Liver (tissue), 9 donors: Measurements from ENCODE around the gene DLGAP4. TPM values are rescaled to one million over a fixed set of nuclear protein-coding genes. Genes with fewer than 3 reads are reported as not detected.

Experiments
- DNase-seq: peaks from one replicate; pipeline ENCODE4 v3.0.0-alpha.2; 2017; ENCODE audit warnings: low spot score
- H3K27ac ChIP-seq, 2 donors: one replicate each; pipeline ENCODE4 v1.7.0; 2013; ENCODE audit warnings: inconsistent platforms in 2 of 2, low read length in 2 of 2, control low read depth in 1 of 2, low read depth in 1 of 2, mild to moderate bottlenecking in 1 of 2
- H3K27me3 ChIP-seq, 4 donors: one replicate each; pipeline versions ENCODE4 v1.6.1 to v1.7.0; 2013; ENCODE audit warnings: low read length in 3 of 4, inconsistent platforms in 1 of 4, mild to moderate bottlenecking in 1 of 4, moderate library complexity in 1 of 4; ENCODE audit not compliant: control insufficient read depth in 4 of 4, insufficient read depth in 4 of 4
- H3K36me3 ChIP-seq, 4 donors: one replicate each; pipeline versions ENCODE4 v1.6.1 to v1.7.0; 2013; ENCODE audit warnings: low read length in 3 of 4, mild to moderate bottlenecking in 3 of 4, low read depth in 1 of 4, moderate library complexity in 1 of 4; ENCODE audit not compliant: control insufficient read depth in 4 of 4, insufficient read depth in 3 of 4
- H3K4me1 ChIP-seq, 4 donors: one replicate each; pipeline versions ENCODE4 v1.6.1 to v1.7.0; 2013; ENCODE audit warnings: low read length in 3 of 4, mild to moderate bottlenecking in 3 of 4, moderate library complexity in 1 of 4; ENCODE audit not compliant: control insufficient read depth in 4 of 4, insufficient read depth in 4 of 4
- H3K4me3 ChIP-seq, 3 donors: one replicate each; pipeline versions ENCODE4 v1.6.1 to v1.7.0; 2013; ENCODE audit warnings: low read length in 3 of 3, control low read depth in 1 of 3, low read depth in 1 of 3, mild to moderate bottlenecking in 1 of 3
- H3K9ac ChIP-seq, 2 donors: one replicate each; pipeline ENCODE4 v1.7.0; 2013; ENCODE audit warnings: low read length in 2 of 2, mild to moderate bottlenecking in 2 of 2, moderate library complexity in 2 of 2, control low read depth in 1 of 2, low read depth in 1 of 2
- H3K9me3 ChIP-seq, 4 donors: one replicate each; pipeline versions ENCODE4 v1.6.1 to v1.7.0; 2013; ENCODE audit warnings: low read length in 3 of 4; ENCODE audit not compliant: control insufficient read depth in 4 of 4
- EGR1 ChIP-seq, 2 donors: IDR thresholded peaks; 2 replicates each; pipeline ENCODE4 v1.6.1; 2016 to 2018; ENCODE audit warnings: antibody characterized with exemption in 2 of 2, low read depth in 2 of 2
- FOXA1 ChIP-seq: IDR thresholded peaks from 2 replicates; pipeline ENCODE4 v1.6.1; 2016; ENCODE audit warnings: antibody characterized with exemption
- FOXA2 ChIP-seq: IDR thresholded peaks from 2 replicates; pipeline ENCODE4 v1.6.1; 2016; ENCODE audit warnings: antibody characterized with exemption
- GABPA ChIP-seq, 2 donors: IDR thresholded peaks in 1 of 2; conservative IDR thresholded peaks in 1 of 2; 2 replicates each; pipeline ENCODE4 v1.6.1; 2016; ENCODE audit warnings: antibody characterized with exemption in 2 of 2, mild to moderate bottlenecking in 1 of 2, moderate library complexity in 1 of 2
- HNF4A ChIP-seq, 2 donors: conservative IDR thresholded peaks; 2 replicates each; pipeline ENCODE4 v1.6.1; 2016; ENCODE audit warnings: antibody characterized with exemption in 2 of 2, mild to moderate bottlenecking in 2 of 2
- HNF4G ChIP-seq: IDR thresholded peaks from 2 replicates; pipeline ENCODE4 v1.6.1; 2016; ENCODE audit warnings: antibody characterized with exemption
- JUND ChIP-seq, 2 donors: IDR thresholded peaks; 2 replicates each; pipeline ENCODE4 v1.6.1; 2016; ENCODE audit warnings: antibody characterized with exemption in 2 of 2
- RAD21 ChIP-seq, 2 donors: IDR thresholded peaks; 2 replicates each; pipeline ENCODE4 v1.6.1; 2016; ENCODE audit warnings: antibody characterized with exemption in 2 of 2, mild to moderate bottlenecking in 2 of 2
- RXRA ChIP-seq, 2 donors: IDR thresholded peaks; 2 replicates each; pipeline ENCODE4 v1.6.1; 2017 to 2018; ENCODE audit warnings: antibody characterized with exemption in 2 of 2, mild to moderate bottlenecking in 1 of 2
- SP1 ChIP-seq: IDR thresholded peaks from 2 replicates; pipeline ENCODE4 v1.6.1; 2018; ENCODE audit warnings: antibody characterized with exemption, mild to moderate bottlenecking
- TAF1 ChIP-seq: conservative IDR thresholded peaks from 2 replicates; pipeline ENCODE4 v1.6.1; 2016; ENCODE audit warnings: antibody characterized with exemption, mild to moderate bottlenecking
- YY1 ChIP-seq: IDR thresholded peaks from 2 replicates; pipeline ENCODE4 v1.6.1; 2016; ENCODE audit warnings: antibody characterized with exemption, mild to moderate bottlenecking
- WGBS: extraction: QIAGEN DNeasy Blood & Tissue Kit; methylation state at CpG from one replicate; pipeline ENCODE4 v1.1.7; 2013; 5-methylcytosine and 5-hydroxymethylcytosine counted together
- polyA plus RNA-seq, 2 donors: library from polyadenylated mRNA; stranded (reverse) in 1 of 2; unstranded in 1 of 2; fragments of 200-250 nt in 1 of 2; fragments of >200 nt in 1 of 2; fragmentation: Nextera tagmentation in 1 of 2; extraction: Ambion mirVana in 1 of 2; gene quantifications; one replicate each; pipeline versions ENCODE4 v1.2.1 to v1.2.3, GENCODE V29; 2013 to 2015
- total RNA-seq, 2 donors: library from RNA; depleted of rRNA; stranded (reverse); fragments of >200 nt; gene quantifications; one replicate each; pipeline ENCODE4 v1.2.3, GENCODE V29; 2014
- TF ChIP-seq, protein P1 (sequence below): IDR thresholded peaks from 2 replicates; pipeline ENCODE4 v1.6.1; 2016; ENCODE audit warnings: antibody characterized with exemption
- TF ChIP-seq, protein P2 (sequence below): IDR thresholded peaks from 2 replicates; pipeline ENCODE4 v1.6.1; 2016; ENCODE audit warnings: antibody characterized with exemption
- TF ChIP-seq, protein P3 (sequence below): fragments of 150-350 bp; IDR thresholded peaks from 2 replicates; pipeline ENCODE4 v1.5.1; 2017; ENCODE audit warnings: improper control_type of control experiment, low read depth, low read length; ENCODE audit not compliant: missing input control
- donor health status: healthy.
- donor health status: healthy.
- donor health status: healthy.
- donor health status: healthy.
- donor health status: healthy.

DLGAP4 gene
- total and polyA plus RNA-seq, 4 donors, result 2.9 to 18.7 (median 11.2) TPM

DNA sequence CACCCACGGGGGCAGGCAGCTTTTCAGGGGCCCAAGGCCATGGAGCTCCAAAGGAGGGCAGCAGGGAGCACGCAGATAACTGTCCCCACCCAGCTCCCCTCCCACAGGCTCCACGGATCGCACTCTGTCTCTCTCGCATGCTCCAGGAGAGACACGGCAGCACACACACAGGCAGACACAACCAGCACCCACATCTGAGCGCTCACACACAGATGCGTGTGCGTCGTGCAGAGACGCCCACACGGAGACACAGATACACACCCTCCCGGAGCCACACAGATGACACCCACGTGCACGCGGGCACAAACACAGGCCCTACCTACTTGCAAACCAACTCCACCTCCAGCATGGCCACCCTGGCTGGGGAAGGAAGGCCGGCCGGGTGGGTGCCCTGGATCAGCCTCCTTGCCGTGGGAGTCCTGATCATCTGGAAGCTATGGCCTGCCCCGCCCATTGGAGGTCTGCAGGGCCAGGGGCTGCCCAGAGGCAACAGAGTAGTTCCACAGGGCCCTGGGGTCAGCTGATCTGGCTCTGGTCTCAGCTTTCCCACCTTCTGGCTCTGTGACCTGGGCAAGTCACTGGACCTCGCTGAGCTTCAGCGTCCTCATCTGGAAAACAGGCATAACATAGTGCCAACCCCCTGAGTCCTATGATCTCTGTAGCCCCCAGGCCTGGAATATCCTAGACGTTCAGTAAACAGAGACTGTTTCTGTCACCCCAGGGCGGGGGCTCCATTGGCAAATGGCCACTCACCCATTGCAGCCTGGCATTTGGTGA, 38.3 kb upstream of the DLGAP4 start:
- DNase-seq, result no peak
- H3K9ac ChIP-seq, result no peak overlapping the region

DNA sequence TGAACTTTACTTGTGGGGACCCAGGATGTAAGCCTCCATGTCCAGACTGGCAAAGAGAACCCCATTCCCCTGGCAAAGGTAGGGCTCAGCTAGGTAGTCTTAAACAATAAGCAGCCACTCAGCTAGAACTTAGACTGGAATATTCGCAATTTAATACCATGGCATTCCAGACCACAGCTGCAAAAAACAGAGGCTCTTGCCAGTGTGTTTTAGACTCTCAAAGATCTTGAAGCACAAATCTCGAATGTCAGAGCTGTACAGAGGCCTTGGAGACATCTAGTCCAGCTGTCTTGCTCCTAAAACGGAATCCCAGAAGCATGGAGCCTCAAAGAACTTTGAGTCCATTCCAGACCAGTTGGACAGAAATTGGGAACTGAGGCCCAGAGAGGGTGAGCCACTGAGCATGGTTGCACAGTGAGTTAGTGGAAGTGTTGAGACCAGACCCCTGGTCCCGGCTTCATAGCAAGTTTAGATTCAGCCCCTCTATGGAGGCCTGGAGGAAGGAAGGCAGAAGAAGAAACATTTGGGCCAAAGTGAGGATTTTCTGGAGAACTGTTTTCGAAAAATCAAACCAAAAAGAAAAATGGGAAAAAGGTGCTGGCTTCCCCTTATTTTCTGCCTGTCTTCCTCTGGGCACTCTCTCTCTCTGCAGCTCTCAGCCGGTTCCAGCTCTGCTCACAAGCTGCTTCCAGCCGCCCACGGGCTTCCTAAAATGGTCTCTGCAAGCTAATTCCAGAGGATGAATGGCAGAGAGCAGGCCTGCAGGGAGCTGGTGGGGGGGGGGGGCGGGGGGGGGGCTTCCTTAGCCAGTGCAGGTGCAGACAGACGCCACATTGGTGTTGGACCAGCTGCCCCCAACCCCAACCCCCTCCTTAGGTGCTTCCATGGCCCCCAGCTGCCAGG, 37.4 kb upstream of the DLGAP4 start:
- Histone ChIP-seq H3K27ac (no peak overlapping the region), H3K9ac (no peak overlapping the region), H3K36me3 (no peaks in the 10 kb centered on the region), H3K4me1 (no peaks in the 10 kb centered on the region), H3K9me3 (no peaks in the 10 kb centered on the region), H3K4me3 (no peak overlapping the region), H3K27me3 (no peaks in the 10 kb centered on the region)
- DNase-seq, result no peak
- TF ChIP-seq TAF1, result no peak
- TF ChIP-seq RAD21 (IDR thresholded peaks at IDR 0.05), result no peak
- TF ChIP-seq SP1, result no peak
- TF ChIP-seq YY1, result no peak
- no peak for TF ChIP-seq HNF4G
- TF ChIP-seq RXRA (IDR thresholded peaks at IDR 0.05), result no peak
- no peak for TF ChIP-seq EGR1 (IDR thresholded peaks at IDR 0.05; ENCODE audit: low read depth in 2 of 2)
- TF ChIP-seq, protein P1, sequence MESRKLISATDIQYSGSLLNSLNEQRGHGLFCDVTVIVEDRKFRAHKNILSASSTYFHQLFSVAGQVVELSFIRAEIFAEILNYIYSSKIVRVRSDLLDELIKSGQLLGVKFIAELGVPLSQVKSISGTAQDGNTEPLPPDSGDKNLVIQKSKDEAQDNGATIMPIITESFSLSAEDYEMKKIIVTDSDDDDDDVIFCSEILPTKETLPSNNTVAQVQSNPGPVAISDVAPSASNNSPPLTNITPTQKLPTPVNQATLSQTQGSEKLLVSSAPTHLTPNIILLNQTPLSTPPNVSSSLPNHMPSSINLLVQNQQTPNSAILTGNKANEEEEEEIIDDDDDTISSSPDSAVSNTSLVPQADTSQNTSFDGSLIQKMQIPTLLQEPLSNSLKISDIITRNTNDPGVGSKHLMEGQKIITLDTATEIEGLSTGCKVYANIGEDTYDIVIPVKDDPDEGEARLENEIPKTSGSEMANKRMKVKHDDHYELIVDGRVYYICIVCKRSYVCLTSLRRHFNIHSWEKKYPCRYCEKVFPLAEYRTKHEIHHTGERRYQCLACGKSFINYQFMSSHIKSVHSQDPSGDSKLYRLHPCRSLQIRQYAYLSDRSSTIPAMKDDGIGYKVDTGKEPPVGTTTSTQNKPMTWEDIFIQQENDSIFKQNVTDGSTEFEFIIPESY, result no peak
- no peak for TF ChIP-seq FOXA1
- TF ChIP-seq, protein P2, sequence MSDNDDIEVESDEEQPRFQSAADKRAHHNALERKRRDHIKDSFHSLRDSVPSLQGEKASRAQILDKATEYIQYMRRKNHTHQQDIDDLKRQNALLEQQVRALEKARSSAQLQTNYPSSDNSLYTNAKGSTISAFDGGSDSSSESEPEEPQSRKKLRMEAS, result no peak
- TF ChIP-seq GABPA (IDR thresholded peaks at IDR 0.05 in 1 of 2, conservative IDR thresholded peaks at IDR 0.05 in 1 of 2), result no peak
- no peak for TF ChIP-seq HNF4A (conservative IDR thresholded peaks at IDR 0.05)
- TF ChIP-seq, protein P3, sequence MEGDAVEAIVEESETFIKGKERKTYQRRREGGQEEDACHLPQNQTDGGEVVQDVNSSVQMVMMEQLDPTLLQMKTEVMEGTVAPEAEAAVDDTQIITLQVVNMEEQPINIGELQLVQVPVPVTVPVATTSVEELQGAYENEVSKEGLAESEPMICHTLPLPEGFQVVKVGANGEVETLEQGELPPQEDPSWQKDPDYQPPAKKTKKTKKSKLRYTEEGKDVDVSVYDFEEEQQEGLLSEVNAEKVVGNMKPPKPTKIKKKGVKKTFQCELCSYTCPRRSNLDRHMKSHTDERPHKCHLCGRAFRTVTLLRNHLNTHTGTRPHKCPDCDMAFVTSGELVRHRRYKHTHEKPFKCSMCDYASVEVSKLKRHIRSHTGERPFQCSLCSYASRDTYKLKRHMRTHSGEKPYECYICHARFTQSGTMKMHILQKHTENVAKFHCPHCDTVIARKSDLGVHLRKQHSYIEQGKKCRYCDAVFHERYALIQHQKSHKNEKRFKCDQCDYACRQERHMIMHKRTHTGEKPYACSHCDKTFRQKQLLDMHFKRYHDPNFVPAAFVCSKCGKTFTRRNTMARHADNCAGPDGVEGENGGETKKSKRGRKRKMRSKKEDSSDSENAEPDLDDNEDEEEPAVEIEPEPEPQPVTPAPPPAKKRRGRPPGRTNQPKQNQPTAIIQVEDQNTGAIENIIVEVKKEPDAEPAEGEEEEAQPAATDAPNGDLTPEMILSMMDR, result no peak
- WGBS, result 73% methylated on average over 10 of the region's 10 CpGs

More for the DNA sequence above, 38.3 kb upstream of the DLGAP4 start:
- Histone ChIP-seq H3K36me3 (no peaks in the 10 kb centered on the region), H3K27ac (no peak overlapping the region), H3K4me1 (no peaks in the 10 kb centered on the region), H3K4me3 (no peak overlapping the region), H3K27me3 (no peaks in the 10 kb centered on the region), H3K9me3 (no peaks in the 10 kb centered on the region)
- TF ChIP-seq HNF4G, result no peak
- no peak for TF ChIP-seq EGR1 (IDR thresholded peaks at IDR 0.05; ENCODE audit: low read depth in 2 of 2)
- TF ChIP-seq, protein P1, result no peak
- no peak for TF ChIP-seq JUND (IDR thresholded peaks at IDR 0.05)
- TF ChIP-seq YY1, result no peak
- TF ChIP-seq GABPA (IDR thresholded peaks at IDR 0.05 in 1 of 2, conservative IDR thresholded peaks at IDR 0.05 in 1 of 2), result no peak
- TF ChIP-seq RAD21 (IDR thresholded peaks at IDR 0.05), result no peak
- TF ChIP-seq, protein P3, result no peak
- no peak for TF ChIP-seq FOXA2
- 85% methylated on average over 24 of the region's 24 CpGs for WGBS
